ENCODE results near the gene TCEA3. TPM values are rescaled to one million over a fixed set of nuclear protein-coding genes. Genes with fewer than 3 reads are reported as not detected.

The TCEA3 gene
- total and polyA plus RNA-seq, 8 donors = 44.1 to 155 (median 83.3) TPM

DNA sequence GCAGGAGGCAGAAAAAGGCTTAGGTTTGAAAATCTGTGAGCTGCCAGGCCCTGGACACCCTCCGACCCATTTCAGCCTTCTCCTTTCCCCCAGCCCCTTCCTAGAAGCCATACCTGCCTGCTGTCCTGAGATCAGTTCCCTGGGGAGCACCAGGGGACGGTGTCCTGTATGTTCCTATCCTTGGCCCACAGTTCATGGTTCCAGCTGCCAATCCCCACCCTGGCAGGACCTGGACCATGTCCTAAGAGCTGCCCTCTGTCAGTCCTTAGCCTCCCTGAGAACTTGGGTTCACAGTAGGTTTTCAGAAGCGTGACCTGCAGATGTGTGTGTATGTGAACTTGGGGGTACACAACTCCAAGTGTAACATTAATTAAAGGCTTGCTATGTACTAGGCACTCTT is 3.8 kb downstream of the TCEA3 start:
- 79 to 96% (median 96%) methylated on average over 3 of the region's 3 CpGs for WGBS, 5 donors
- peaks cover 0 to 21% (median 6%) of the 10 kb centered on the region in 3 donors for H3K27me3 ChIP-seq
- H3K4me3 ChIP-seq = no peak overlapping the region
- H3K4me1 ChIP-seq = peaks cover 32 to 81% (median 63%) of the 10 kb centered on the region in 4 donors
- peak overlapping the region in 4 of 5 donors; percentile 4 to 94 (median 64) for H3K27ac ChIP-seq
- H3K9me3 ChIP-seq = no peaks in the 10 kb centered on the region
- intact Hi-C loops (cut with DNase I; ENCODE audit: low total_unique reads) = no loop called here
- TF ChIP-seq POLR2AphosphoS5 (IDR thresholded peaks at IDR 0.05) (no peak), CTCF (IDR thresholded peaks at IDR 0.05) (no peak), EP300 (IDR thresholded peaks at IDR 0.05) (no peak), POLR2A (IDR thresholded peaks at IDR 0.05) (no peak)
- peaks cover 0 to 16% (median 14%) of the 10 kb centered on the region in 4 donors for H3K36me3 ChIP-seq
- no peak for DNase-seq

DNA sequence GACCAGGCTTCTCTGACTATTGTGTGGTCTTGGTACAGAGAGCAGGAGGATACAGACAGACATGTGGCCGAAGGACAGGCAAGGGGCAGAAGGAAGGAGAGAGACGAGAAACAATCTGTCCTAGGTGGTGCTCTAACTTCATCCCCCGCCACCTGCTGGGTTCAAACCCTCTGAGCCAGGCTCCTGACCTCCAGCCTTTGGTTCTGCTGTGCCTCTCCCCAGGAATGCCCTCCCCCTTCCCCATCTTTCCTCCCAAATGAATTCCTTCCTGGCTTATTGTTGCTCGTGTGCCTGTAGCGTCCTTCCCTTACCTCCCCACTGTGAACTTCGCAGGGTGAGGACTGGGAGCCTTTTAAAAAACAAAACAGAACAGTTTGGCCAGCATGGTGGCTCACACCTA is 5.4 kb downstream of the TCEA3 start:
- H3K36me3 ChIP-seq = peaks cover 0 to 24% (median 22%) of the 10 kb centered on the region in 4 donors
- H3K27me3 ChIP-seq = peaks cover 0 to 8% (median 6%) of the 10 kb centered on the region in 3 donors
- no peak for DNase-seq
- H3K4me3 ChIP-seq = no peak overlapping the region
- peaks cover 32 to 67% (median 52%) of the 10 kb centered on the region in 4 donors for H3K4me1 ChIP-seq
- TF ChIP-seq CTCF (IDR thresholded peaks at IDR 0.05) (no peak), EP300 (IDR thresholded peaks at IDR 0.05) (no peak), POLR2AphosphoS5 (IDR thresholded peaks at IDR 0.05) (no peak)
- H3K9me3 ChIP-seq = no peaks in the 10 kb centered on the region
- peak overlapping the region in 1 of 5 donors; percentile 53 for H3K27ac ChIP-seq
- WGBS, 5 donors = 70 to 87% (median 84%) methylated on average over 6 of the region's 6 CpGs
- intact Hi-C loops (cut with DNase I; ENCODE audit: low total_unique reads) = no loop called here

DNA sequence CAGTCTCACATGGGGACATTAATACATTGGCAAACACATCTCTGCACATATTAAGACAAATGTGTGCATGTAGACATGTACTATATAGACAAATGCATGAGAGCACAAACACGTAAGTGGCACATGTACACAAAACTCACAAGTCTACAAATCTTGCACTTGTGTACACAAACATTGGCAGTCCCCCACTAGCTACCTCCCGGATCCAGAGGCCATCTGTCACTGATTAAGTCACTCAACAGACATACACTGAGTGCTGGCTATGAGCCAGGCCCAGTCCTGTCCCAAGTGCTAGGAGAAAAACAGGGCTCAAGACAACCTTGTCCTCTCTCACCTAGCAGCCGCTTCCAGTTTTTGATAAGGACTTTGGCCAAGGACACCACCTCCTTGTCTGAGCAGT is 7.0 kb downstream of the TCEA3 start:
- Histone ChIP-seq H3K27ac (peak overlapping the region in 2 of 5 donors; percentile 37 to 53), H3K4me1 (peaks cover 18 to 51% (median 36%) of the 10 kb centered on the region in 4 donors), H3K4me3 (no peak overlapping the region), H3K36me3 (peaks cover 0 to 30% (median 22%) of the 10 kb centered on the region in 4 donors), H3K27me3 (no peaks in the 10 kb centered on the region), H3K9me3 (no peaks in the 10 kb centered on the region)
- intact Hi-C loops (cut with DNase I; ENCODE audit: low total_unique reads) = no loop called here
- TF ChIP-seq POLR2A (IDR thresholded peaks at IDR 0.05) (no peak), EP300 (IDR thresholded peaks at IDR 0.05) (no peak), CTCF (IDR thresholded peaks at IDR 0.05) (no peak), POLR2AphosphoS5 (IDR thresholded peaks at IDR 0.05) (no peak)
- DNase-seq = peak; percentile 71 to 79
- WGBS, 5 donors = 26 to 49% (median 35%) methylated on average over 3 of the region's 3 CpGs

DNA sequence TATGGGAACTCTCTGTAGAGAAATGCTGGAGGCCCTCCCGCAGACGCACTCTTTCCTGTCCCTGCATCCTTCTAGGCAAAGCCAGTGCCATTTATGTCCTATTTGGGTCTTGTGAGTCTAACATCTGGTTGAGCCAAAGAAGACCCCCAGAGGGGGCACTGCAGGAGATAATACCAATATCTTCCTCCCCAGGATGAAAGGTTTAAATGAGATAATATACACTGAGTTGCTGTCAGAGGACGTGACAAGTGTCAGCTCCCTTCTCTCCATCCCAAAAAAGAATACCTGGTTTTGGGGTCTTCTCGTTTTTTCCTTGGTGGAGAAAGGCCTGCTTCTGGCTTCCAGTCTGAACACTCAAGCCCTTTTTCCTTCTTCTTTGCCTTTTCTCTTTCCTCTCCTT is 7.6 kb downstream of the TCEA3 start:
- WGBS, 5 donors = 76 to 91% (median 87%) methylated on average over 4 of the region's 4 CpGs
- Histone ChIP-seq H3K9me3 (no peaks in the 10 kb centered on the region), H3K27ac (no peak overlapping the region), H3K4me1 (peaks cover 12 to 46% (median 30%) of the 10 kb centered on the region in 4 donors), H3K27me3 (no peaks in the 10 kb centered on the region), H3K36me3 (peaks cover 0 to 31% (median 22%) of the 10 kb centered on the region in 4 donors), H3K4me3 (no peak overlapping the region)
- intact Hi-C loops (cut with DNase I; ENCODE audit: low total_unique reads) = no loop called here
- no peak for TF ChIP-seq POLR2A (IDR thresholded peaks at IDR 0.05)
- TF ChIP-seq POLR2AphosphoS5 (IDR thresholded peaks at IDR 0.05) = no peak
- TF ChIP-seq EP300 (IDR thresholded peaks at IDR 0.05) = no peak
- TF ChIP-seq CTCF (IDR thresholded peaks at IDR 0.05) = no peak
- no peak for DNase-seq

Measured in stomach (tissue), 9 donors.